Choroid plexus epithelial cell (primary cell): ENCODE results near the gene FYB1.

ENCODE experiments used
- DNase-seq: peaks from one replicate; pipeline ENCODE4 v3.0.0-alpha.2; 2010; ENCODE audit warnings: low read depth
- H3K4me3 ChIP-seq: 2 replicates; pipeline ENCODE4 v1.5.1; 2011; ENCODE audit warnings: low read depth, mild to moderate bottlenecking, control low read depth, low read length, moderate library complexity
- CTCF ChIP-seq: conservative IDR thresholded peaks from 2 replicates; pipeline ENCODE4 v1.5.1; 2011; ENCODE audit warnings: low read depth, mild to moderate bottlenecking, control low read depth, inconsistent platforms, low read length, moderate library complexity

The FYB1 gene

GRCh38 chr5:39137819-39138451 is 81.4 kb downstream of the FYB1 start:
- H3K4me3 ChIP-seq = no peak overlapping the region
- TF ChIP-seq CTCF = peak; percentile 34
- peak; percentile 12 for DNase-seq

GRCh38 chr5:39137391-39137790 is 82.0 kb downstream of the FYB1 start:
- no peak for TF ChIP-seq CTCF
- DNase-seq = no peak
- H3K4me3 ChIP-seq = no peak overlapping the region

- H3K4me3 ChIP-seq = no peak overlapping the region
- no peak for TF ChIP-seq CTCF
- DNase-seq = no peak
Measured at GRCh38 chr5:39132792-39133191, 86.6 kb downstream of the FYB1 start.

GRCh38 chr5:39132128-39132447 is 87.3 kb downstream of the FYB1 start:
- no peak for TF ChIP-seq CTCF
- no peak overlapping the region for H3K4me3 ChIP-seq
- no peak for DNase-seq

- no peak for DNase-seq
- no peak overlapping the region for H3K4me3 ChIP-seq
- no peak for TF ChIP-seq CTCF
Measured at GRCh38 chr5:39131210-39132127, 87.9 kb downstream of the FYB1 start.

GRCh38 chr5:39130716-39131115 is 88.6 kb downstream of the FYB1 start:
- no peak overlapping the region for H3K4me3 ChIP-seq
- DNase-seq = no peak
- no peak for TF ChIP-seq CTCF
